Esophagus squamous epithelium (tissue), 4 donors: ENCODE measurements around the gene PPP1R9A.

Experiments used
- CTCF ChIP-seq, 6 experiments: fragments of 450-650 bp in 4 of 6; fragments of 200-600 bp in 2 of 6; sonication (generic) in 2 of 6; IDR thresholded peaks; one replicate each; pipeline ENCODE4 v1.5.1; 2016 to 2019; ENCODE audit warnings: antibody characterized with exemption in 6 of 6, mild to moderate bottlenecking in 4 of 6, moderate library complexity in 4 of 6
- POLR2A ChIP-seq, 4 donors: fragments of 450-650 bp; IDR thresholded peaks; one replicate each; pipeline ENCODE4 v1.6.1; 2017; ENCODE audit warnings: antibody characterized with exemption in 4 of 4, mild to moderate bottlenecking in 4 of 4, moderate library complexity in 3 of 4

GRCh38 chr7:95342642-95343307 is 435.4 kb downstream of the PPP1R9A start:
- no peak for TF ChIP-seq CTCF (IDR thresholded peaks at IDR 0.05)
- no peak for TF ChIP-seq POLR2A (IDR thresholded peaks at IDR 0.05)
